ENCODE measurements around the gene COX15.

The COX15 gene

DNA sequence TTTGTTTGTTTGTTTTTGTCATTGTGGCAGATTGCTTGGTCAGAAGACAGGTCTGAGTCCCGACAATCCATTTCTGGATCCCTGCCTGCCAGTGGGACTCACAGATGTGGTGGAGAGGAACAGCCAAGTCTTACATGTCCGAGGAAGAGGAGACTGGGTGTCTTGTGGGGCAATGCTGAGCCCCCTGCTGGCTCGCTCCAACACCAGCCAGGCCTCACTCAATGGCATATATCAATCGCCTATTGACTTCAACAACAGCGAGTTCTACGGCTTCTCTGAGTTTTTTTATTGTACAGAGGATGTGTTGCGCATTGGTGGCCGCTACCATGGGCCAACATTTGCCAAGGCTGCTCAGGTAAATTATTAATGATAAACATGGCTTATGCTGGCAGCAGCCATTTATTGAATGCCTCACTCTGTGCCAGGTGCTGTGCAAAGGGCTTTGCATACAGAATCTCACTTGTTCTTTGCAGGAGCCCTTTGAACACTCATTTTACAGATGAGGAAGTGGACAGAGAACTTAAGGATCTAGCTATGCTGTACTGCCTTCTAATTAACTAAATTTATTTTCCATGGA, 33.3 kb downstream of the COX15 start:
- DNase-seq (ENCODE audit: low read depth) = no peak
- H3K4me3 ChIP-seq (ENCODE audit: low read depth, low read length) = no peak overlapping the region
- TF ChIP-seq, protein P1, sequence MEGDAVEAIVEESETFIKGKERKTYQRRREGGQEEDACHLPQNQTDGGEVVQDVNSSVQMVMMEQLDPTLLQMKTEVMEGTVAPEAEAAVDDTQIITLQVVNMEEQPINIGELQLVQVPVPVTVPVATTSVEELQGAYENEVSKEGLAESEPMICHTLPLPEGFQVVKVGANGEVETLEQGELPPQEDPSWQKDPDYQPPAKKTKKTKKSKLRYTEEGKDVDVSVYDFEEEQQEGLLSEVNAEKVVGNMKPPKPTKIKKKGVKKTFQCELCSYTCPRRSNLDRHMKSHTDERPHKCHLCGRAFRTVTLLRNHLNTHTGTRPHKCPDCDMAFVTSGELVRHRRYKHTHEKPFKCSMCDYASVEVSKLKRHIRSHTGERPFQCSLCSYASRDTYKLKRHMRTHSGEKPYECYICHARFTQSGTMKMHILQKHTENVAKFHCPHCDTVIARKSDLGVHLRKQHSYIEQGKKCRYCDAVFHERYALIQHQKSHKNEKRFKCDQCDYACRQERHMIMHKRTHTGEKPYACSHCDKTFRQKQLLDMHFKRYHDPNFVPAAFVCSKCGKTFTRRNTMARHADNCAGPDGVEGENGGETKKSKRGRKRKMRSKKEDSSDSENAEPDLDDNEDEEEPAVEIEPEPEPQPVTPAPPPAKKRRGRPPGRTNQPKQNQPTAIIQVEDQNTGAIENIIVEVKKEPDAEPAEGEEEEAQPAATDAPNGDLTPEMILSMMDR (conservative IDR thresholded peaks at IDR 0.05; ENCODE audit: low read depth, low read length) = peak; percentile 22

DNA sequence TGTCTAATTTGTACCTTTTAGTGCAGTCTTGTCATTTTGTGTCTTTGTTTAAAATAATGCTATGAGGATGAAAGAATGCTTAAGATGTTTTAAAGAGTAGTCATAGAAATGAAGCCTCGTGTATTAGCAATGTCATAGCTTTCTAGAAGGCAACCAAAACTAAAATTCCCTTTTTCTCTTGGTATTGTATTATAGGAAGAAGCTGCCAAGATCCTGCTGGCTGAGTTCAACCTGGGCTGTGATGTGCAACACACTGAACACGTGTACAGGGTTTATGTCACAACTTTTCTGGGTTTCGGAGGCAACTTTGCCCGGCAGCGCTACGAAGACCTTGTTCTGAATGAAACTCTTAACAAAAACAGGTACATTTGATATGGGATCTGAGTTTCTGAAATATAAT, 36.2 kb downstream of the COX15 start:
- peak; percentile 50 for DNase-seq (ENCODE audit: low read depth)
- no peak overlapping the region for H3K4me3 ChIP-seq (ENCODE audit: low read depth, low read length)
- TF ChIP-seq, protein P1 (conservative IDR thresholded peaks at IDR 0.05; ENCODE audit: low read depth, low read length) = no peak

DNA sequence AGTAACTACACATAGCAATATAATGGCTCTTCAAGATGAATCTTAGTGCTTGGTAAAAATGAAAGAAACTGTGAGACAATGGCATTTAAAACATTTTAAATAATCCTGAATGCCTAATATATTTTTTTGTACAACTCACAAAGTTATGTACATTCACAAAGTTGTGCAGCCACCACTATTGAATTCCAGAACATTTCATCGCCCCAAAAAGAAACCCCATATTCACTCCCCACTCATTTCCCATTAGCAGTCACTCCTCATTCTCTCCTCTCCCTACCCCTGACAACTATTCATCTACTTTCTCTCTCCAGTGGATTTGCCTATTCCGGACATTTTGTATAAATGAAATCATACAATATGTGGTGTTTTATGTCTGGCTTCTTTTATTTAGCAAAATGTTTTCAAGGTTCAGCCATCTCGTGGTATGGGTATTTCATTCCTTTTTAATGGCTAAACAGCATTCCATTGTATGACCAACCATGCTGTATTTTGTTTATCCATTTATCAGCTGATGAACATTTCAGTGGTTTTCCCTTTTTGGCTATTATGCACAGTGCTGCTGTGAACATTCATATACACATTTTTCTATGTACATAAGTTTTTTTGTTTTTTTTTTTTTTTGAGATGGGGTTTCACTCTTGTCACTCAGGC, 37.9 kb downstream of the COX15 start:
- DNase-seq (ENCODE audit: low read depth) = peak; percentile 85
- TF ChIP-seq, protein P1 (conservative IDR thresholded peaks at IDR 0.05; ENCODE audit: low read depth, low read length) = no peak
- no peak overlapping the region for H3K4me3 ChIP-seq (ENCODE audit: low read depth, low read length)

DNA sequence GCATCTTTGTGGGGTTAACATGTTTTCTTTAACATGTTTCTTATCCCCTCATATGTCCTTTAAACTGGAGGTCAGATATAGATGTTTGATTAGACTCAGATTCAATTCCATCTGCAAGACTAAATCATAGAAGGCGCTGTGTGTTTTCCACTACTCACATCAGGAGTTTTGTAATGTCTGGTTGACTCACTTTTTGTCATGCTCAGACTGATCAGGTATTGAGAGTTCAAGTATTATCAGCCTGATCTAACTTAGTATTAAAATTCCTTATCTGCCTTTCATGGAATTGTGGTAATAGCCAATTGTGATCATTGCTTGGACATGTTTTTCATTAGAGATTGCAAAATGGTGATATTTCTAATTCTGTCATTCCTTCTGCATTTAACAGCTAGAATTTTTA, 42.5 kb downstream of the COX15 start:
- no peak overlapping the region for H3K4me3 ChIP-seq (ENCODE audit: low read depth, low read length)
- peak; percentile 23 for DNase-seq (ENCODE audit: low read depth)
- TF ChIP-seq, protein P1 (conservative IDR thresholded peaks at IDR 0.05; ENCODE audit: low read depth, low read length) = no peak

DNA sequence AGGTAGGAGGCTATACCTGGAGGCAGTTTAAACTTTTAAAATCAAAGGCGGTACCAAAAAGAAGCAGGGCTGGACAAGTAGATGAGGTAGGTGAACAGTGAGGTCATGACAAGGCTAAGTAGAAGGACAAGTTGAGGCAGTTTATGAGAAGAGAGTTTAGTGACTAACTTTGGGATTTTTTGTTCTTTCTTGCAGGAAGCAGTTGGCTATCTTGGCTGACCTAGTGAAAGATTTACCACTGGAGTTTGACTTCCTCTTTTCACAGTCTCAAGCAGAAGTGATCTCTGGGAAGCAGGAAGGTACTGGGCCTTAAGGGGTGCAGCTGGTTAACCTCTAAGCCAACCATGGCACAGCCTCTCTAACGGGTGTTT, 46.3 kb downstream of the COX15 start:
- DNase-seq (ENCODE audit: low read depth) = no peak
- H3K4me3 ChIP-seq (ENCODE audit: low read depth, low read length) = no peak overlapping the region

DNA sequence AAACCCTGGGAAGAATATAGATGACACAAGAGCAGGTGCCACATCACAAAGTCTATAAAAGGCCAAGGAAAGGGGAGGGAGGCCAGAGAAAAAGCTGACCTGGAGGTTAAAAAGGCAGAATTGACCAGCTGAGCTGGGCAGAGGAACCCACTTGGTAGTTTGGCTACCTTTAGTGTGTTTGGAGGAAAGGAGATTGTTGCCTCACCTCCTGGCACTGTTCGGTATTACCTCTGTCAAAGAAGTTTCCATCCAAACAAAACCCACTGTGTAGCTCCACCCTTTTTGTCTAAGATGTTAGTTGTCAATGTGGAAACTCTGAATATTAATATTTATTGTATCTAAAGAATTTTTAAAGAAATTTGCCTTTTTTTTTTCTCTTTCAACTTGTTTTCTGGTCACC, 49.2 kb downstream of the COX15 start:
- peak; percentile 26 for DNase-seq (ENCODE audit: low read depth)
- TF ChIP-seq, protein P1 (conservative IDR thresholded peaks at IDR 0.05; ENCODE audit: low read depth, low read length) = peak; percentile 35

More for the DNA sequence above, 46.3 kb downstream of the COX15 start:
- TF ChIP-seq, protein P1 (conservative IDR thresholded peaks at IDR 0.05; ENCODE audit: low read depth, low read length) = no peak

More for the DNA sequence above, 49.2 kb downstream of the COX15 start:
- H3K4me3 ChIP-seq (ENCODE audit: low read depth, low read length) = no peak overlapping the region
